Activated T-helper 9 cell treated with anti-CD3 and anti-CD28 coated beads, Interleukin-2, amount 50 U/mL, for 16 hours (primary cell): ENCODE measurements around the gene GALNT11.
"Not testable (repeated sequence)": the region's sequence is repeated elsewhere in the genome, so short reads cannot be mapped to it uniquely, and the experiment has no call there.

Experiments
- DNase-seq: peaks from one replicate; pipeline ENCODE4 v3.0.0-alpha.2; 2020; ENCODE audit warnings: low read depth

GALNT11 gene

GRCh38 chr7:152075379-152075778, 49.9 kb downstream of the GALNT11 start:
- DNase-seq = not testable (repeated sequence)

- no peak for DNase-seq
Measured at GRCh38 chr7:152076324-152076821, 50.9 kb downstream of the GALNT11 start.

GRCh38 chr7:152076940-152077933, 51.8 kb downstream of the GALNT11 start:
- DNase-seq = no peak

GRCh38 chr7:152078025-152078424, 52.6 kb downstream of the GALNT11 start:
- no peak for DNase-seq

DNA sequence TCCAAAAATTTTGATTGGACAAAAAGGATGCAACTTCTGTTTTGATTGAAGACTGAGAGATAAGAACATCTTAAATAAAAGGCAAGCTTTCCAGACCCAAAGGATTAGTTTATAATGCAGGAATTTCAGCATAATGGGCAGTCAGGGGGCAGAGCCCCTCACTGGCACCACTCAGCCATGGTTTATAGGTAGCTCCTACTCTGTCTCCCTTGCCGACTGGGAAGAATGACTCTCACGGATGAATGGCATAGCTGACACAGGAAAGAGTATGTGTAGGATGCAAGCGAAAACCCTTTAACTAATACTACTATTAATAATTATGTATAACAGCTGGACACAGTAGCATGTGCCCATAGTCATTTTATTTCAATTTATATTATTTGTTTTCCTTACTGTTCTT, 53.3 kb downstream of the GALNT11 start:
- DNase-seq = no peak

GRCh38 chr7:152081088-152081487, 55.6 kb downstream of the GALNT11 start:
- no peak for DNase-seq

- not testable (repeated sequence) for DNase-seq
Measured at GRCh38 chr7:152082073-152082721, 56.7 kb downstream of the GALNT11 start.

DNA sequence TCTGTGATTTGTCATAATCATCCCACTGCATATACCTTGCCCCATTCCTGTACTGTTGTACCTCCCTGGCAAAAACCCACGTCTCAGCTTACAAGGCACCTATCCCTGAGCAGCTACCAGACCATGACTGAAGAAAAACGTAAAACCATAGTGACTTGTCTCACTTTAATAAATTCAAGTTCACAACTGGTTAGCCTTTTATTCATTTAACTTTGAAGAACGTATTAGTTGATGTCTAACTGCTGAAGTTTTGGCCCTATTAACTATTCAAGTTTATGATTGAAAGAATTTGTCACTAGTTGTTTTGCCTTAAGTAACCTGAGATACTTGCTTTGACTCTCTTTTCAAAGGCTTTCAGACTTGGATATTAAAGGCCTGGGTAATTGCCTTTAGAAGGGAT, 59.7 kb downstream of the GALNT11 start:
- no peak for DNase-seq

- no peak for DNase-seq
Measured at GRCh38 chr7:152086513-152086912, 61.0 kb downstream of the GALNT11 start.

GRCh38 chr7:152089183-152089582, 63.7 kb downstream of the GALNT11 start:
- no peak for DNase-seq

- no peak for DNase-seq
Measured at GRCh38 chr7:152090747-152091146, 65.3 kb downstream of the GALNT11 start.

DNA sequence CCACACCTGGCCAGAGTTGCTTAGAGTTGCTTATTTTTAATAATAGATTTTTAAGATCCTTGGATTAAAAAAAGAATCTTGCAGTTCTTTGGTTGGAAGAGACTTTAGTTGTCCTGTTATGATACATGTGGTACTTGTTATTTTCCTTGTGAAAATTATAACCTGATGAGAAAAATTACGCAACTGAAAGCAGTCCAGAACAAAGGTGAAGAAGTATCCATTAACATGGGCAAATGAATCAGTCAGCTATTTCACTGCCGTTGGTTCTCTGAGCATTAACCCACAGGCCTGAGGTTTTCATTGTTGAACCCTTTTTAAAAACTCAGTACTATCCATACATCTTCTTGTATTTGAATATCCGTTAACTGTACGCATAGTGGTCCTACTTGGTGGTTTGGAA, 68.2 kb downstream of the GALNT11 start:
- DNase-seq = no peak

DNA sequence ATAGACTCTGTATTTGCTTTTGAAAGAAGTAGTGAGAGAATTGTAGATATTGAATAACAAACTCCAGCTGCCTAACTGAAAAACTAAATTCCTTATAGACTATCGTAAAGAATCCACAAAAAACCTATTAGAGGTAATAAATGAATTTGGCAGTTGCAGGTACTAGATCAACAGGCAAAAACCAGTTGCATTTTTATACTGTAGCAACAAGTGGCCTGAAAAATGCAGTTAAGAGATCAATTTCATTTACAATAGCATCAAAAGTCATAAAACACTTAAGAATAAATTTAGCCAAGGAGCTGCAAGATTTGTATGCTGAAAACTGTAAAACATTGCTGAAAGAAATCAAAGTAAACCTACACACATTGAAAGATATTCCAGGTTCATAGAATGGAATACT, 70.3 kb downstream of the GALNT11 start:
- DNase-seq = no peak

GRCh38 chr7:152097330-152097729, 71.9 kb downstream of the GALNT11 start:
- DNase-seq = no peak

- DNase-seq = no peak
Measured at GRCh38 chr7:152103066-152103465, 77.6 kb downstream of the GALNT11 start.

- no peak for DNase-seq
Measured at GRCh38 chr7:152103691-152104090, 78.2 kb downstream of the GALNT11 start.

DNA sequence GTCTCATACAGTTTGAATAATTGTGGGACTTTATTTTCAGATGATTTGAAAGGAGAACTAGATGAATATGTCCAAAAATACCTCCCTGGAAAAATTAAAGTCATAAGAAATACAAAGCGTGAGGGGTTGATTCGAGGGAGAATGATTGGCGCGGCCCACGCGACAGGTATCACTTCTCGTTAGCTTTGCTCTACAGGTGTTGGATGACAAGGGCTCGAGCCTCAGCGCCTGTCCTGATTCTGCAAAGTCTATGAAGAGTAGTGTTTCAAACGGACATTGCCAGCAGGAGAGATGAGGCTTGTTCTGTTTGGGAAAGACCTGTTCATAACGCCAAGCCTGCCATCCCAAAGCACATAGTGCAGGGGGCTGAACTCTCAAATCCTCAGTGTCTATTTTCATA, 79.7 kb downstream of the GALNT11 start:
- no peak for DNase-seq

GRCh38 chr7:152106990-152107389, 81.5 kb downstream of the GALNT11 start:
- DNase-seq = no peak

GRCh38 chr7:152107945-152108344, 82.5 kb downstream of the GALNT11 start:
- no peak for DNase-seq

DNA sequence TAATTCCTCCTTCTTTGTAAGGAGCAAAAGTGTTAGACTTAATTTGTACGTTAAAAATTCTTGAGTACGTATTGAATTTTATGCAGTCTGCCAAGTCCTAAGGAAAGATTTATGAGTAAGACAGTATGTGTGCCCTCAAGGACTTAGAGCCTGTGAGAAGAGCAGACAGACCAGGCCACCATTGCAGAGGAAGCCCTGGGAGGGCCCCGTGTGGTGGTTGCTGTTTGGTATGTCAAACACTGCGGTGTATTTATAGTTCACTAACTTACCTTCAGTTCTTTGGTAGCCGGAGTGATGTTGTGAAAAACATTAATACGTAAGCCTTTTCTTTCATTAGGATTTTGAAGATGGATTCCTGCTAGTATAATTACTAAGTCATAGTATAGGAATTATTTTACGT, 82.9 kb downstream of the GALNT11 start:
- no peak for DNase-seq

- no peak for DNase-seq
Measured at GRCh38 chr7:152112829-152113228, 87.4 kb downstream of the GALNT11 start.

DNA sequence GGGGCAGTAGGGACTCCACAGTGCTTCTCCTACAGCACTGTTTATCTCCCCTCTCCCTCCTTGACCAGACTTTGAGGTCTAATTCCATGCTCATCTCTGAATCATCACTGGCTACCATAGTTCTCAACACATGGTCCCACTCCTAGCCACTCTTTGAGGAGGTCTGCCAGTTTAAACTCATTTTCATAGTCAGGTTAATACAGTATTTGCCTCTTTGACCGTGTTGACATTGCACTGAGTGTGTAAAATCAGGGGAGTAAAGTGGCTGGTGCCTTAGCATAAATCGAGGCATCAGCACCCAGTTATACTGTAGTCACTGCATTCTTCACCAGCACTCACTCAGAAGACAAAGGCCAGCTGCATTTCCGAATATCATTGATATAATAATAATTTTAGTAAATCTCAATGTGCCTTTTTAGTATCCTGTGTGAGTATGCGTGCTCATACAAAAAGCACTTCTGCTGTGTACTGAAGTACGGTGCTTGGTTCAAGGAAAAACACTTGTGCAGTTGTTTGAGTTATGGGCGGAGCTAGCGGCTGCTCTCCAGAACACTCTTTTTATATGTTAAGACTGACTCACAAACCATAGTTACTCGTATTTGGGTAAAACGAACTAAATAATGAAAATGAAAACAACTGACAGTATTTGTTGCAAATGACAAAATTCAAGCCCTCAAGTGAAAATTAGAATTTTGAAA, 89.7 kb downstream of the GALNT11 start:
- no peak for DNase-seq
